Tibial nerve (tissue), 4 donors: ENCODE measurements around the gene DLX2.

Experiments used
- CTCF ChIP-seq, 5 experiments: fragments of 200-600 bp in 3 of 5; fragments of 450-650 bp in 2 of 5; sonication (generic) in 3 of 5; IDR thresholded peaks; one replicate each; pipeline ENCODE4 v1.5.1; 2016 to 2019; ENCODE audit warnings: antibody characterized with exemption in 5 of 5, mild to moderate bottlenecking in 3 of 5, moderate library complexity in 2 of 5
- EP300 ChIP-seq, 2 donors: sonication (generic); formaldehyde crosslinking; IDR thresholded peaks; one replicate each; pipeline ENCODE4 v1.6.1; 2017; ENCODE audit warnings: antibody characterized with exemption in 2 of 2, mild to moderate bottlenecking in 1 of 2

GRCh38 chr2:172084395-172084644, 18.4 kb downstream of the DLX2 start:
- TF ChIP-seq EP300 (IDR thresholded peaks at IDR 0.05) = no peak
- TF ChIP-seq CTCF (IDR thresholded peaks at IDR 0.05) = no peak
